Natural killer cell (primary cell): ENCODE data around the gene EMILIN3. TPM values are rescaled to one million over a fixed set of nuclear protein-coding genes. Genes with fewer than 3 reads are reported as not detected.

Experiments
- ATAC-seq, 3 donors: fragments of 150-1000 bp in 2 of 3; fragments of 200-7000 bp in 1 of 3; cut with Tn5 transposase; 1 replicate in 1 of 3; 2 replicates in 2 of 3; pipeline ENCODE4 v1.10.0; 2021; ENCODE audit warnings: mild to moderate bottlenecking in 2 of 3, moderate library complexity in 2 of 3
- DNase-seq, 2 donors: peaks; one replicate each; pipeline versions ENCODE4 v3.0.0 to v3.0.0-alpha.2; 2013 to 2021; ENCODE audit warnings: mixed read lengths in 1 of 2
- H3K27ac ChIP-seq: one replicate; pipeline ENCODE4 v1.5.1; 2013; ENCODE audit warnings: mild to moderate bottlenecking, low read length
- H3K27me3 ChIP-seq: one replicate; pipeline ENCODE4 v1.6.1; 2013; ENCODE audit warnings: low read length; ENCODE audit not compliant: control insufficient read depth, insufficient read depth
- H3K36me3 ChIP-seq: one replicate; pipeline ENCODE4 v1.6.1; 2013; ENCODE audit warnings: low read length; ENCODE audit not compliant: control insufficient read depth, insufficient read depth
- H3K4me1 ChIP-seq: one replicate; pipeline ENCODE4 v1.6.1; 2013; ENCODE audit warnings: low read length; ENCODE audit not compliant: control insufficient read depth, insufficient read depth
- H3K4me3 ChIP-seq: one replicate; pipeline ENCODE4 v1.5.1; 2013; ENCODE audit warnings: low read length
- H3K9me3 ChIP-seq: one replicate; pipeline ENCODE4 v1.6.1; 2013; ENCODE audit warnings: low read length; ENCODE audit not compliant: control insufficient read depth, insufficient read depth
- H3K27ac Mint-ChIP-seq, 2 donors: one replicate each; pipeline ENCODE4 v1.8.0; 2022; ENCODE audit warnings: mild to moderate bottlenecking in 2 of 2, mixed read lengths in 2 of 2, moderate library complexity in 1 of 2
- H3K27me3 Mint-ChIP-seq, 2 donors: one replicate each; pipeline ENCODE4 v1.8.0; 2022; ENCODE audit warnings: low read depth in 2 of 2, mixed read lengths in 2 of 2
- H3K36me3 Mint-ChIP-seq: one replicate; pipeline ENCODE4 v1.8.0; 2022; ENCODE audit warnings: mixed read lengths
- H3K4me1 Mint-ChIP-seq, 2 donors: one replicate each; pipeline ENCODE4 v1.8.0; 2022; ENCODE audit warnings: mixed read lengths in 2 of 2
- H3K4me3 Mint-ChIP-seq: one replicate; pipeline ENCODE4 v1.8.0; 2022; ENCODE audit warnings: mild to moderate bottlenecking, moderate library complexity, mixed read lengths
- H3K9me3 Mint-ChIP-seq, 2 donors: one replicate each; pipeline ENCODE4 v1.8.0; 2022; ENCODE audit warnings: mixed read lengths in 2 of 2
- WGBS: methylation state at CpG from one replicate; pipeline ENCODE4 v1.1.7; 2013; ENCODE audit warnings: missing lambda C conversion rate; ENCODE audit not compliant: insufficient coverage; 5-methylcytosine and 5-hydroxymethylcytosine counted together
- intact Hi-C: fragments of 100-400 bp; cut with micrococcal nuclease; formaldehyde crosslinking; loops from one replicate; pipeline ENCODE4 v1.14.2; 2022
- total RNA-seq, 4 donors: library from RNA; stranded (reverse); fragments of 120-200 nt in 1 of 4; gene quantifications; one replicate each; pipeline versions ENCODE4 v1.2.3 to v1.2.4, GENCODE V29; 2013 to 2022
- TF ChIP-seq, protein P1 (sequence below): fragments of 200-600 bp; IDR thresholded peaks from one replicate; pipeline ENCODE4 v1.8.0; 2022; ENCODE audit warnings: antibody characterized with exemption

Gene EMILIN3
- total RNA-seq, 3 donors from 2014 or later (not counting 1 experiment from before 2014, with no cell fraction given): not detected

DNA sequence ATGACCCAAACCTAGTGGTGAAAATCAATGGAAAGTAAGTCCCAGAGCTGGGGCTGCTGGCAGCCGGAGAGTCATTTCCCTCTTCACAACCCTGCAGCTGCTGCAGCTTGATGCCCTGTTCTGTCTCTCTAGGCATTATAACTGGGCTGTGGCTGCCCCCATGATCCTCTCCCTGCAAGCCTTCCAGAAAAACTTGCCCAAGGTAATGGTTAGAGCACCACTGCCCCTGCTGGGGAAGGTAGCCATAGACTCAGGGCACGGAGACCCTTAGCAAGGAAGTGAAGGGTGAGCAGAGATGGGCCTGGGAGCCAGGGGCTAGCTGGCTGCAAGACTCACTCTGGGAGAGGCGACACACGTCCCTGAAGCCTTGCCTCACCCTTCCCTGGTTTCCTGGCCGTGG is 14.0 kb downstream of the EMILIN3 start:
- TF ChIP-seq, protein P1, sequence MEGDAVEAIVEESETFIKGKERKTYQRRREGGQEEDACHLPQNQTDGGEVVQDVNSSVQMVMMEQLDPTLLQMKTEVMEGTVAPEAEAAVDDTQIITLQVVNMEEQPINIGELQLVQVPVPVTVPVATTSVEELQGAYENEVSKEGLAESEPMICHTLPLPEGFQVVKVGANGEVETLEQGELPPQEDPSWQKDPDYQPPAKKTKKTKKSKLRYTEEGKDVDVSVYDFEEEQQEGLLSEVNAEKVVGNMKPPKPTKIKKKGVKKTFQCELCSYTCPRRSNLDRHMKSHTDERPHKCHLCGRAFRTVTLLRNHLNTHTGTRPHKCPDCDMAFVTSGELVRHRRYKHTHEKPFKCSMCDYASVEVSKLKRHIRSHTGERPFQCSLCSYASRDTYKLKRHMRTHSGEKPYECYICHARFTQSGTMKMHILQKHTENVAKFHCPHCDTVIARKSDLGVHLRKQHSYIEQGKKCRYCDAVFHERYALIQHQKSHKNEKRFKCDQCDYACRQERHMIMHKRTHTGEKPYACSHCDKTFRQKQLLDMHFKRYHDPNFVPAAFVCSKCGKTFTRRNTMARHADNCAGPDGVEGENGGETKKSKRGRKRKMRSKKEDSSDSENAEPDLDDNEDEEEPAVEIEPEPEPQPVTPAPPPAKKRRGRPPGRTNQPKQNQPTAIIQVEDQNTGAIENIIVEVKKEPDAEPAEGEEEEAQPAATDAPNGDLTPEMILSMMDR: no peak
- H3K27ac Mint-ChIP-seq: no peak overlapping the region
- no peak for ATAC-seq

DNA sequence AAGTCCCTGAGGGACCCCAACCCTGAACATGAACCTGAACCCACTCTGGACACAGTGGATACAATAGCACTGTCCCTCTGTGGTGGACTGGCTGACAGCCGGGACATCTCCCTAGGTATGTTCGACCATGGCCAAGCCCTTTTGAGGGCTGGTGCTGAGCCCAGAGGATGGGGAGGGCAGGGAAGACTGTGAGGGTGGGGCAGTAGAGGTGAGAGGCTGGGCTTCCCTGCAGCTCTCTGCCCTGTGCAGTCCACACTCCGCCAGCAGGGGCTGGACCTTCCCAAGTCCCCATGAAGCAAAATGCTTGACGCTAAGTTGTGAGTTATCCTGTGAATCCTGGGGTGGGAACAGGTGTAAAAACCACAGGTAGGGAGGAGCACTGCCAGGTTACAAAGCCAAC is 14.5 kb downstream of the EMILIN3 start:
- H3K9me3 ChIP-seq: no peaks in the 10 kb centered on the region
- H3K27ac ChIP-seq: no peak overlapping the region
- intact Hi-C loops: no loop called here
- 88% methylated on average over 4 of the region's 4 CpGs for WGBS
- no peaks in the 10 kb centered on the region for H3K36me3 Mint-ChIP-seq
- TF ChIP-seq, protein P1: no peak
- H3K9me3 Mint-ChIP-seq: no peaks in the 10 kb centered on the region
- no peak overlapping the region for H3K4me3 Mint-ChIP-seq
- DNase-seq (no peak), ATAC-seq (no peak)
- no peak overlapping the region for H3K27ac Mint-ChIP-seq
- peaks cover 0 to 5% of the 10 kb centered on the region in 2 donors for H3K4me1 Mint-ChIP-seq
- H3K27me3 ChIP-seq: no peaks in the 10 kb centered on the region
- H3K27me3 Mint-ChIP-seq: peaks cover 0 to 4% of the 10 kb centered on the region in 2 donors
- H3K4me1 ChIP-seq: no peaks in the 10 kb centered on the region
- H3K36me3 ChIP-seq: no peaks in the 10 kb centered on the region
- no peak overlapping the region for H3K4me3 ChIP-seq

More for the DNA sequence above, 14.0 kb downstream of the EMILIN3 start:
- no peaks in the 10 kb centered on the region for H3K36me3 ChIP-seq
- H3K4me1 ChIP-seq: no peaks in the 10 kb centered on the region
- intact Hi-C loops: no loop called here
- H3K27ac ChIP-seq: no peak overlapping the region
- no peaks in the 10 kb centered on the region for H3K27me3 ChIP-seq
- Mint-ChIP-seq H3K36me3 (no peaks in the 10 kb centered on the region), H3K9me3 (no peaks in the 10 kb centered on the region), H3K4me1 (peaks cover 0 to 5% of the 10 kb centered on the region in 2 donors), H3K27me3 (peaks cover 0 to 4% of the 10 kb centered on the region in 2 donors), H3K4me3 (no peak overlapping the region)
- H3K9me3 ChIP-seq: no peaks in the 10 kb centered on the region
- no peak for DNase-seq
- 78% methylated on average over 5 of the region's 5 CpGs for WGBS
- H3K4me3 ChIP-seq: no peak overlapping the region

DNA sequence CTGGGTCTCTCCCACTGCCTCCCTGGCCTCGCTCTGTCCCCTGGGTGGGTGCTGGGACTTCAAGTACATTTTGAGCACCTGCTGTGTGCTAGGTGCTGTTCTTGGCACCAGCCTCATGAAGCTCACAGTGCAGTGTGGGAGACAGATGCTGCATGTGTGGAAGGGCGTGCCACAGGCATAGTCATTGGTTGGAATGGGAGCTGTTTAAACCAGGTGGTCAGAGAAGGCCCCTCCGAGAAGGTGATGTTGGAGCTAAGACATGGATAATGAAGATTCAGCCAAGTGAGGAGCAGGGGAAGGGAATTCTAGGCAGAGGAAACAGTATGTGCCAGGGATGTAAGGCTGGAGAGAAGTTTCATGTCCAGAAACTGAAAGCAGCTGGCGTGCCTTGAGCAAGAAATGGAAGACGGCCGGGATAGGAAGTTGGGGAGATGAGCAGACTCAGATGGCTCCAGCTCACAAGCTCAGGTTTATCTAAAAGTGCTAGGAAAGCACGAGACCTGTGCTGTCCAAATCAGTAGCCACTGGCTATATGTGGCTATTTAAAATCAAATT is 16.1 kb downstream of the EMILIN3 start:
- H3K36me3 ChIP-seq: no peaks in the 10 kb centered on the region
- ATAC-seq (no peak), DNase-seq (no peak)
- H3K9me3 ChIP-seq: no peaks in the 10 kb centered on the region
- no peaks in the 10 kb centered on the region for H3K27me3 ChIP-seq
- peak overlapping the region in 1 of 2 donors; percentile 41 for H3K27ac Mint-ChIP-seq
- no peaks in the 10 kb centered on the region for H3K36me3 Mint-ChIP-seq
- no peaks in the 10 kb centered on the region for H3K4me1 ChIP-seq
- peaks cover 0 to 4% of the 10 kb centered on the region in 2 donors for H3K27me3 Mint-ChIP-seq
- H3K27ac ChIP-seq: no peak overlapping the region
- peaks cover 0 to 5% of the 10 kb centered on the region in 2 donors for H3K4me1 Mint-ChIP-seq
- 85% methylated on average over 7 of the region's 7 CpGs for WGBS
- H3K4me3 Mint-ChIP-seq: no peak overlapping the region
- H3K4me3 ChIP-seq: no peak overlapping the region
- TF ChIP-seq, protein P1: no peak
- H3K9me3 Mint-ChIP-seq: no peaks in the 10 kb centered on the region
- intact Hi-C loops: no loop called here

DNA sequence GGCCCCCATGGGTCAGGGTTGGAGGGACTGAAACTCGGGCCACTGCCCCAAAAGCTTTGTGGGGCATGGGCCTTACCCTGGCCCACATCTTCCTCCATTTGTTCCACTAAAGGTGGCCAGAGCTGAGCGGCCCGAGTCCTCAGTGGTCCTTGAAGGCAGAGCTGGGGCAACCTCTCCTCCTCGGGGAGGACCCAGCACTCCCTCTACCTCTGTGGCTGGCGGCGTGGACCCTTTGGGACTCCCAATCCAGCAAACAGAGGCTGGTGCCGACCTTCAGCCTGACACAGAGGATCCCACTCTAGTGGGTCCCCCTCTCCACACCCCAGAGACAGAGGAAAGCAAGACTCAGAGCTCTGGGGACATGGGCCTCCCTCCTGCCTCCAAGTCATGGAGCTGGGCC is 16.7 kb downstream of the EMILIN3 start:
- ATAC-seq: no peak
- intact Hi-C loops: no loop called here

More for the DNA sequence above, 16.7 kb downstream of the EMILIN3 start:
- no peaks in the 10 kb centered on the region for H3K27me3 ChIP-seq
- Mint-ChIP-seq H3K27me3 (peaks cover 0 to 4% of the 10 kb centered on the region in 2 donors), H3K4me3 (no peak overlapping the region), H3K9me3 (no peaks in the 10 kb centered on the region), H3K4me1 (peaks cover 0 to 5% of the 10 kb centered on the region in 2 donors), H3K27ac (no peak overlapping the region), H3K36me3 (no peaks in the 10 kb centered on the region)
- no peaks in the 10 kb centered on the region for H3K4me1 ChIP-seq
- H3K36me3 ChIP-seq: no peaks in the 10 kb centered on the region
- H3K4me3 ChIP-seq: no peak overlapping the region
- TF ChIP-seq, protein P1: no peak
- H3K27ac ChIP-seq: no peak overlapping the region
- no peaks in the 10 kb centered on the region for H3K9me3 ChIP-seq
- DNase-seq: no peak
- WGBS: 81% methylated on average over 7 of the region's 7 CpGs
